Effector memory CD4-positive, alpha-beta T cell (primary cell): ENCODE results near the gene MATR3.
A peak's percentile ranks its signal among the peaks of the same experiment; 100 is the strongest.

Source experiments
- DNase-seq, 3 donors: peaks; one replicate each; pipeline ENCODE4 v3.0.0-alpha.2; 2020
- H3K27ac ChIP-seq: 2 replicates; pipeline ENCODE4 v1.7.0; 2013; ENCODE audit warnings: mild to moderate bottlenecking, low read length, moderate library complexity; ENCODE audit not compliant: insufficient read depth, poor library complexity, severe bottlenecking
- H3K27me3 ChIP-seq: replicated peaks from 2 replicates; pipeline ENCODE4 v1.7.0; 2013; ENCODE audit warnings: mild to moderate bottlenecking, low read length; ENCODE audit not compliant: insufficient read depth, control insufficient read depth, poor library complexity, severe bottlenecking
- H3K36me3 ChIP-seq: 2 replicates; pipeline ENCODE4 v1.7.0; 2013; ENCODE audit warnings: mild to moderate bottlenecking, low read length, moderate library complexity; ENCODE audit not compliant: control insufficient read depth, insufficient read depth
- H3K4me1 ChIP-seq: 2 replicates; pipeline ENCODE4 v1.7.0; 2013; ENCODE audit warnings: low read length, mild to moderate bottlenecking; ENCODE audit not compliant: control insufficient read depth, insufficient read depth, poor library complexity, severe bottlenecking
- H3K4me3 ChIP-seq: 2 replicates; pipeline ENCODE4 v1.7.0; 2013; ENCODE audit warnings: low read length, low read depth, mild to moderate bottlenecking; ENCODE audit not compliant: insufficient read depth, poor library complexity, severe bottlenecking
- H3K9me3 ChIP-seq: 2 replicates; pipeline ENCODE4 v1.7.0; 2013; ENCODE audit warnings: mild to moderate bottlenecking, low read length, moderate library complexity; ENCODE audit not compliant: control insufficient read depth

MATR3 gene

DNA sequence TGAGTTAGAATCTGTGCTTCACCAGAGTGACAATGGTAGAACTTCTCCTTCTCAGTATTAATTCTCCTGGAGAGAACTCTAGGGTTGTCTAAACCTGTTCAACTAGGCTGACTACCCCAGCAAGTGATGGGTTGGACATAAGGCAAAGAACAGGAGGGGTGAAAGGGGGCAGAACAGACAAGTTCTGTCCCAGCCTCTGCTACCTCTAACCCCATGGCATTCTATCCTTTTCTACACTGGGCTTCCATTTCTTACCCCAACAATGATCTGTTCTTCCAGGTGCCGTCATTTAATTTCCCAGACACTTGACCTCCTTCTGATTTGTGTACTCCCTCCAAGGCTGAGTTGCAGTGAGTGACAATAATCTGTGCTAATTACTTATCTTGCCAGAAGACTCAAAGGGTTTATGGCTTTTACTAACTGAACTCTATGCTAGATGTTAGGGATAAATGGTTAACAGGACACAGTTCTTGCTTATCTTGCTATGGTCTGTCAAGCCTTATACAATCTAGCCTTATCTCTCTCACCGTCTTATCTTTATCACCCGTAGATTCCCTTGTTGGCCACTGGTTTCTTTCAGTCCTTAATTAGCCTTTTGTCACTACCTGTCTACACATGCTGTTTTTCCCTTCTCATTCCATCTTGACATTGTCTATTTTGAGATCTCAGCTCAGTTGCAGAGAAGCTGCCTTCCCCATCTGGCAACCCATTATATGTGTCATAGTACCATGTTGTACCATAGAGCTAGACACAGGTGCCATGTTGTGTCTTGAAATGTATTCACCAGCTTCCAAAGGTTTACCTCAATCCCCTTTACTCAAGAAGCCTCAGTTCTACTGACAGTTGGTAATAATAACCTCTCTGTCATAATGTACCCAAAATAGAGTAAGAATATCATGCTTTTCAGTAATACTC, 10.0 kb upstream of the MATR3 start:
- no peak for DNase-seq

DNA sequence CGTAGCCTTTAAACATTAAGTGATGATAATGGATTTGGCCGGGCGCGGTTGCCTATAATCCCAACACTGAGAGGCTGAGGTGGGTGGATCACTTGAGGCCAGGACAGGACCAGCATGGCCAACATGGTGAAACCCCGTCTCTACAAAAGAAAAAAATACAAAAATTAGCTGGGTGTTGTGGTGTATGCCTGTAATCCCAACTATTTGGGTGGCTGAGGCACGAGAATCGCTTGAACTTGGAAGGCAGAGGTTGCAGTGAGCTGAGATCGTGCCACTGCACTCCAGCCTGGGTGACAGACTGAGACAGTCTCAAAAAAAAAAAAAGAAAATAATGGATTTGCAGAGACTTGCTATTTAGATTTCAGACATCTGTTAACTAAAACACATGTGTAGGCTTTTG, 9.2 kb upstream of the MATR3 start:
- Histone ChIP-seq H3K27me3 (no peaks in the 10 kb centered on the region), H3K36me3 (peaks cover 15% of the 10 kb centered on the region)

More for the DNA sequence above, 10.0 kb upstream of the MATR3 start:
- H3K4me1 ChIP-seq: no peaks in the 10 kb centered on the region
- no peaks in the 10 kb centered on the region for H3K27me3 ChIP-seq
- H3K27ac ChIP-seq: no peak overlapping the region
- H3K4me3 ChIP-seq: no peak overlapping the region
- peaks cover 15% of the 10 kb centered on the region for H3K36me3 ChIP-seq
- no peaks in the 10 kb centered on the region for H3K9me3 ChIP-seq

DNA sequence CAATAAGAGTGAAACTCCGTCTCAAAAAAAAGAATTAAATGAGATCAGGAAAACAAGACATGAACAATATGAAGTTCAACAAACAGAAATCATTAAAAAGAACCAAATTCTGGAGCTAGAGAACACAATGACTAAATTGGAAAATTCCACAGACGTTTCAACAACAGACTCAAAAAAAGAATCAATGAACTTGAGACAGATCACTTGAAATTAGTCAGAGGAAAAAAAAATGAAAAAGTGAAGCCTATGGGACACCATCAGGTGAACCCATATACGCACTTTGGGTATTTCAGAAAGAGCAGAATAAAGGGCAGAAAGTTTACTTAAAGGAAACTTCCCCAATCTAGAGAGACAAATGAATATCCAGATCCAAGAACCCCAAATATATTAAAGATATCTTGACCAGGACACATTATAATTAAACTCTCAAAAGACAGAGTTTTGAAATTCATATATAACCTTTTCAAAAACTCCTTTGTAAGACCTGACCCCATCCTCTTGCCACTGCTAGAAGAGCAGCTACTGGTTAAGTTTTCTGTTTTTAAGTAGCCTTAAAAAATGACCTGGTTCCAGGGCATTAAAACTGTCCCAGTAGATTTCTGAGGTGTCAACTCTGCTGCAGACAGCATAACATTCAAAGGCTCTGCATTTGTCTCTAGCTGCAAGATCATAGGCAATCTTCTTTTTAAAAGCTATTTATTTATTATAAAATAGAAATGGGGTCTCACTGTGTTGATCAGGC, 7.7 kb upstream of the MATR3 start:
- Histone ChIP-seq H3K4me1 (no peaks in the 10 kb centered on the region), H3K27me3 (no peaks in the 10 kb centered on the region), H3K9me3 (no peaks in the 10 kb centered on the region), H3K4me3 (no peak overlapping the region), H3K27ac (no peak overlapping the region), H3K36me3 (peaks cover 12% of the 10 kb centered on the region)
- no peak for DNase-seq

More for the DNA sequence above, 9.2 kb upstream of the MATR3 start:
- Histone ChIP-seq H3K4me3 (no peak overlapping the region), H3K9me3 (no peaks in the 10 kb centered on the region), H3K27ac (no peak overlapping the region), H3K4me1 (no peaks in the 10 kb centered on the region)
- DNase-seq: no peak

DNA sequence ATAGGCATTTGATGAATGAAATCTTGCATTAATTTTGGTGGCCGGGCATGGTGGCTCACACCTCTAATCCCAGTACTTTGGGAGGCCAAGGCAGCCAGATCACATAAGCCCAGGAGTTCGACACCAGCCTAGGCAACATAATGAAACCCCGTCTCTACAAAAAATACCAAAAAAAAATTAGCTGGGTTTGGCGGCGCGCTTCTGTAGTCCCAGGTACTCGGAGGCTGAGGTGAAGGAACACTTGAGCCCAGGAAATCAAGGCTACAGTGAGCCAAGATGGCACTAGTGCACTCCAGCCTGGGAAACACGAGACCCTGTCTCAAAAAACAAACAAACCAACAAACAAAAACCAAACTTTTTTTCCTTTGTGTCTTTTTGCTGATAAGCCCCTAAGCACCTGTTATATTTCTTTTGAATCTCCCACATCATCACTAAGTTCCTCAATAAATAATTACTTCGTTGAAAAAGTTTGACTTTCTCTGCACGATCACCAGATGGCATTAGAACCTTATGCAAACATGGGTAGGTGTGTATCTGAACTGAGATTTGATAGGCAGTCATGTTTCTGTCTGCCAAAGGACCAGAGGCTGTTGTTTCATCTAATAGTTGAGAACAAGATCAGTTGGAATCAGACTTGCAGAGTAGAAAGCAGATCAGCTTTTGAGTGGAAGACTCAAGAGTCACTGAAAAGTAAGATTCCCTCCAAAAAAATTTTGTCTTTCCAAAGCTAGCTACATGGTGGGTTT, 5.5 kb upstream of the MATR3 start:
- no peaks in the 10 kb centered on the region for H3K9me3 ChIP-seq
- H3K4me3 ChIP-seq: no peak overlapping the region
- DNase-seq: no peak
- H3K36me3 ChIP-seq: peaks cover 7% of the 10 kb centered on the region
- H3K4me1 ChIP-seq: no peaks in the 10 kb centered on the region
- H3K27ac ChIP-seq: no peak overlapping the region
- no peaks in the 10 kb centered on the region for H3K27me3 ChIP-seq

DNA sequence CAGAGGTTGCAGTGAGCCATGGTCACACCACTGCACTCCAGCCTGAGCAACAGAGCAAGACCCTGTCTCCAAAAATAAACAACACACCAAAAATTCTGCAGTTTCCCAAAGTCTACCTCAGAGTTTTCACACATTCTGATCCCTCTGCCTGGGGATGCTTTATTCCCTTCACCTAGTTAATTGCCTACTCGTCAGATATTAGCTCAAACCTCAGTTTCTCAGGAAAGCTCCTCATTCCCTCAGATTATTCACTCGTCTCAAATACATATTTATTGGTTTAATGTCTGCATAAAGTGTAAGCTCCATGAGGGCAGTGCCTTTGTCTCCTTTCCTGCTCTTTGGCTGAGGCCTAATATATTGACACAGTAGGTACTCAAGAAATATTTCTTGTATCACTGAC, 2.5 kb upstream of the MATR3 start:
- H3K27me3 ChIP-seq: no peaks in the 10 kb centered on the region
- peaks cover 9% of the 10 kb centered on the region for H3K4me1 ChIP-seq
- H3K9me3 ChIP-seq: no peaks in the 10 kb centered on the region
- no peak overlapping the region for H3K27ac ChIP-seq
- H3K4me3 ChIP-seq: no peak overlapping the region
- no peak for DNase-seq
- no peaks in the 10 kb centered on the region for H3K36me3 ChIP-seq

DNA sequence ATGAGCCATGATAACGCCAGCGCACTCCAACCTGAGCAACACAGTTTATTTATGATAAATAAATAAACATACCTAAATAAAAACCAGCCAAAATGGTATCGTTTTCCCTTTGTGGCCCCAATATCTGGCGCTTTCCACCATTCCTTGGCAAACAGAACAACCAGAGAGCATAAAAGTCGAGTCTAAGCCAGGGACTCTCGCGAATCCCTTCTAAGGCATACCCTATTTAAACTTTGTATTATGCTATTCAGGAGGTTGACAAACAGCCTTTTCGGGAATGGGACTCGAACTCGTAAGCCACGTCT, 386 bp upstream of the MATR3 start:
- Histone ChIP-seq H3K27ac (peak overlapping the region; percentile 99), H3K4me1 (peaks cover 17% of the 10 kb centered on the region), H3K9me3 (no peaks in the 10 kb centered on the region), H3K36me3 (no peaks in the 10 kb centered on the region), H3K27me3 (no peaks in the 10 kb centered on the region), H3K4me3 (peak overlapping the region; percentile 90)
- DNase-seq: no peak

DNA sequence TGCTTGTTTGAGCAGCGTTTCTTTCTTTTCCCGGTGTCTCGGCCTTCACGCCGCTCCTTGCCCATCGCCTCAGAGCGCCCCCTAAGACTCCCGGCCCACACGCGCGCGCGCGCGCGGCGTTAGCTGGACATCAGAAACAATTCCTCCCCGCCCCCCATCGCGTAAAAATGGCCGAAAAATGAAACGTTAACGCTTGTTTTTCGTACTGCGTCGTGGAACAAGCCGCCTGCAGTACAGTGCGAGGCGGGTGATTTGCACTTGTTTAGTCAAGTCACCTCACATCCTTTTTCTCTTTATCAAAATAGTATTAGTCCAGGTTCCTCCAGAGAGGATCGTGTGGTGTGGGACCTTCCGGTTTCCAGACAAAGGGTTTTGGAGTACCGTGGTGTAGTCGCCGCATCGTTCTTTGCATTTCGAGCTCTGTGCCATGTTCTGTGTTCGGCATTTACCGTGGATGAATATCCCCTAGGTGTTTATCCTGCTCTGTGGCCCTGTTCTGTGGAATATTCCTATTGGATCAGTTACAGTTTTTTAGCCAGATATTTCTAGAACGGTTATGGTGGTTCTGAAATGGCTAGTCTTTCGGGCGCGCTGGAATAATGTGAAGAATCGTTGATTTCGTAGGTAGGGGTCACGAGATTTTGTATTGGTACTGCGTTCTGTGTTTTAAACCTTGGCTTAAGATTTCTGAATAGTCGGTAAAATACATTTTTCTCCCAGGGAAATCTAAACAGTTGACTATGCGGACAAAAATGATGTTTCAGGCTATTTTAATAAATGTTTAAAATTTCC, 1.0 kb downstream of the MATR3 start:
- Histone ChIP-seq H3K27me3 (no peaks in the 10 kb centered on the region), H3K4me1 (peaks cover 30% of the 10 kb centered on the region)
- DNase-seq: peak; percentile 18 to 54 (median 42)

DNA sequence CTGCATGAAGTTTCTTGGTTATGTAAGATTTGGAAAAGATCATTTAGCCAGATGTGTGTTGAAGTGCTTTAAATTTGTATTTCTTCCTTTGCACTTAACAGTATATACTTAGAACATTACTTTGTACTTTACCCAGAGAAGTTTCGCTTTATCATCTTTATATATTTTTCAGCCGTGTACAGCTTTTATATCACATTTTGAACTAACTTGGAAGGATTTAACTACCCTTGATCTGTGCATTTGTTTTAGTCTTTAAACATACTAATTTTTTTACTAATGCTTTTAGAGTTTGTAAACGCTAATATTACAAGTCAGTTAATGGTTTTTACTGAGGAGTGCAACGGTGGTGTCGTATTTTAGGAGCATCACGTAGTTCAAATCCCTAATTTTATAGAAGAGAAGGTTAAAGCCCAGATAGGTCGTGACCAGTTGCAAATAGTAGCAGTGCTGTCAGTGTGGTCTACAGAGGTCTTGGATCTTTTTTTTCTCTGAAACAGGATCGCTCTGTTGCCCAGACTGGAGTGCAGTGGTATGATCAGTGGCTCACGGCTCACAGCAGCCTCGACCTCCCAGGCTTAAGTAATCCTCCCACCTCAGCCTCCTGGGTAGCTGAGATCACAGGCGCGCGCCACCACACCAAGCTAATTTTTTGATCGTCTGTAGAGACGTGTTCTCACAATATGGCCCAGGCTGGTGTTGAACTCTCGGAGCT, 2.0 kb downstream of the MATR3 start:
- no peak for DNase-seq
- no peaks in the 10 kb centered on the region for H3K27me3 ChIP-seq
- H3K9me3 ChIP-seq: no peaks in the 10 kb centered on the region
- H3K36me3 ChIP-seq: no peaks in the 10 kb centered on the region
- H3K4me3 ChIP-seq: peak overlapping the region; percentile 90
- peaks cover 34% of the 10 kb centered on the region for H3K4me1 ChIP-seq
- peak overlapping the region; percentile 99 for H3K27ac ChIP-seq

More for the DNA sequence above, 1.0 kb downstream of the MATR3 start:
- peak overlapping the region; percentile 99 for H3K27ac ChIP-seq
- H3K9me3 ChIP-seq: no peaks in the 10 kb centered on the region
- H3K4me3 ChIP-seq: peak overlapping the region; percentile 90
- H3K36me3 ChIP-seq: no peaks in the 10 kb centered on the region

DNA sequence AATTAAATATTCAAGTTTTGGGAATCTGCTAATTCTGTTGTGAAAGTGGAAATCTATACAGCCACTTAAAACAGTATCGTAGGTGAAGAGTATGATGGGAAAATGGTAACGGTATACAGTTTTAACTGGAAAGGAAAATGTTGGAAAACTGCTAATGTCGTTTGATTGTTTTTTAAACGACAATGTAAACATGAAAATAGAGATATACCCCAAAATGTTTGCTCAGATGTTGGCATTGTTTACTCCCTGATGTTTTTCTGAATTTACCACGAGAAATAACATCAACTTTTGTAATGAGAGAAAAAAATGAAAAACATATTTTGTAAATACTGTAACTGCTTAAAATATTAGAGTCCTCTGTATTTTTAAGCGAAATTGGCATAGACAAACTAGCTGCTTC, 2.7 kb downstream of the MATR3 start:
- no peaks in the 10 kb centered on the region for H3K9me3 ChIP-seq
- H3K4me1 ChIP-seq: peaks cover 34% of the 10 kb centered on the region
- H3K27ac ChIP-seq: no peak overlapping the region
- H3K4me3 ChIP-seq: no peak overlapping the region
- no peaks in the 10 kb centered on the region for H3K36me3 ChIP-seq
- H3K27me3 ChIP-seq: no peaks in the 10 kb centered on the region
- DNase-seq: no peak
